Amygdala (tissue), 56 donors: Measurements from ENCODE around the gene TANC2.
A peak's percentile ranks its signal among the peaks of the same experiment; 100 is the strongest.
"Not testable (repeated sequence)": the region's sequence is repeated elsewhere in the genome, so short reads cannot be mapped to it uniquely, and the experiment has no call there.

Source experiments
- DNase-seq, 56 donors: peaks; one replicate each; lab custom pipeline; 2025; lab: John Stamatoyannopoulos, UW

TANC2 gene

GRCh38 chr17:62963296-62963695 is 2.7 kb upstream of the TANC2 start:
- DNase-seq, result no peak

GRCh38 chr17:62964506-62964905 is 1.5 kb upstream of the TANC2 start:
- no peak for DNase-seq

- no peak for DNase-seq
Measured at GRCh38 chr17:62965174-62965685, 805 bp upstream of the TANC2 start.

- DNase-seq, result peak in 21 of 56 donors; percentile 18 to 74 (median 37)
Measured at GRCh38 chr17:62966426-62967204, 580 bp downstream of the TANC2 start.

GRCh38 chr17:62967205-62967529 is 1.1 kb downstream of the TANC2 start:
- no peak for DNase-seq

GRCh38 chr17:62968445-62968923 is 2.4 kb downstream of the TANC2 start:
- peak in 32 of 56 donors; percentile 2 to 72 (median 25) for DNase-seq

GRCh38 chr17:62970610-62971009 is 4.6 kb downstream of the TANC2 start:
- no peak for DNase-seq

GRCh38 chr17:62971853-62972252 is 5.8 kb downstream of the TANC2 start:
- DNase-seq, result no peak

GRCh38 chr17:62974788-62975187 is 8.8 kb downstream of the TANC2 start:
- DNase-seq, result no peak

- no peak for DNase-seq
Measured at GRCh38 chr17:62975206-62975605, 9.2 kb downstream of the TANC2 start.

- not testable (repeated sequence) for DNase-seq
Measured at GRCh38 chr17:62976643-62977231, 10.7 kb downstream of the TANC2 start.

- no peak for DNase-seq
Measured at GRCh38 chr17:62980842-62981241, 14.8 kb downstream of the TANC2 start.

GRCh38 chr17:62981933-62982332 is 15.9 kb downstream of the TANC2 start:
- DNase-seq, result no peak

- no peak for DNase-seq
Measured at GRCh38 chr17:62984801-62985200, 18.8 kb downstream of the TANC2 start.

GRCh38 chr17:62986549-62986948 is 20.5 kb downstream of the TANC2 start:
- no peak for DNase-seq

- no peak for DNase-seq
Measured at GRCh38 chr17:62987136-62987535, 21.1 kb downstream of the TANC2 start.

- no peak for DNase-seq
Measured at GRCh38 chr17:62989501-62989900, 23.5 kb downstream of the TANC2 start.

GRCh38 chr17:62994931-62995330 is 28.9 kb downstream of the TANC2 start:
- DNase-seq, result no peak

- DNase-seq, result peak in 13 of 56 donors; percentile 1 to 50 (median 4)
Measured at GRCh38 chr17:62995377-62995885, 29.4 kb downstream of the TANC2 start.

GRCh38 chr17:62996221-62996620 is 30.2 kb downstream of the TANC2 start:
- no peak for DNase-seq

GRCh38 chr17:62998166-62998565 is 32.1 kb downstream of the TANC2 start:
- DNase-seq, result no peak
